GM18498 (cell line): ENCODE results near the gene ACSL1.
A peak's percentile ranks its signal among the peaks of the same experiment; 100 is the strongest.
"Not testable (repeated sequence)": the region's sequence is repeated elsewhere in the genome, so short reads cannot be mapped to it uniquely, and the experiment has no call there.

ENCODE experiments used
- ATAC-seq: cut with Tn5 transposase; IDR thresholded peaks from one replicate; pipeline ENCODE4 v1.9.1; 2021; ENCODE audit warnings: mild to moderate bottlenecking, moderate library complexity; ENCODE audit not compliant: unreplicated experiment

Gene ACSL1

DNA sequence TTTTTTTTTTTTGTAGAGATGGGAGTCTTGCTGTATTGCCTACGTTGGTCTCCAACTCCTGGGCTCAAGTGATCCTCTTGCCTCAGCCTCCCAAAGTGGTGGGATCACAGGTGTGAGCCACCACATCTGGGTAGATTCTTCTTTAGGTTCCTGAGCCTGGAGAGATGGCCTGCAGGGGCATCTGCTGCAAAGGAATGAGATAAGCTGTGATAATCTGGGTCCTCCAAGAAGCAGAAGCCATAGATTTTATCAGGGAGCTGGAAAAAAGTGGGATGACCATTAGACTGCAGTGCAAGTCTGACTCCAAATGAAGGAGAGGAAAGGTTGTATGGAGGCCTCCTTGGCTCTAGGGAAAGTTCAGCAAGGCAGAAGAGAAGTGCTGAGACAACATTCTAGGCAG is 19.0 kb upstream of the ACSL1 start:
- ATAC-seq = no peak

DNA sequence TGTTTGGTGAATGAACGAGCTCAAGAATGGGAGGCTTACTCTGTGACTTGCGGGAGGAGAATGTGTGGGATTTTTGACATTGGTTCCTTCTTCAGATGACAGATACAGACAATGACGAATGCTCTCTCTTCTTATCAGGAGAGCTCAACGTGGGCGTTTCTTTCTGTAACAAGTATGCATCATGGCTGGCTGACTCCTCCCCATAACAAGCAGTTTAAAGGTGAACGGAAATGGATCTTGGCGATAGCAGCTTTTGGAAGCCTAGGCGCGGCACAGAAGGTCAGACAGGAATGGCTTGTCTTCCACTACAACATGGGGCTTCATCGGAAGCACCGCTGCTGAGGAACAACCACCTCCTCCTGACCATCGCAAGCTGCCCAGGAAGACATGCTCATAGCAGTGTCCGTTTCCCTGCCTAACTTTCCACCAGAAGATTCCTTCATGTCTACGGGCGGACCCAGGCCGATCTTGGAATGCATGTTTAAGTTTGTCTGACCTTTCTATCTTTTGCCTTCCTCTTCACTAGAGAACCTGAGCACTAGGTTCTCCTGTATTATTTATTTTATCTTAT is 18.3 kb upstream of the ACSL1 start:
- no peak for ATAC-seq

DNA sequence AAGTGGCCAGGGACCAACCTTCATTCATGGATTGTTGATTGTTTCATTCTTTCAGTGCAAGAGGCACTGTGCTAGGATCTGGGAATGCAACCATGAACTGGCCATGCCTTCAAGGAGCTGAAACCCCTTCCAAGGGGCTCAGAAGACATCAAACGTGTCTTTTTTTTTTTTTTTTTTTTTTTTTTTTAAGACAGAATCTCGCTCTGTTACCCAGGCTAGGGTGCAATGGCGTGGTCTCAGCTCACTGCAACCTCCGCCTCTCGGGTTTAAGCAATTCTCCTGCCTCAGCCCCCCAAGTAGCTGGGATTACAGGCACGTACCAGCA is 13.3 kb upstream of the ACSL1 start:
- not testable (repeated sequence) for ATAC-seq

- ATAC-seq = no peak
These were observed 12.7 kb upstream of the ACSL1 start for GRCh38 chr4:184838249-184839074.

GRCh38 chr4:184836613-184837012 is 10.8 kb upstream of the ACSL1 start:
- ATAC-seq = no peak

DNA sequence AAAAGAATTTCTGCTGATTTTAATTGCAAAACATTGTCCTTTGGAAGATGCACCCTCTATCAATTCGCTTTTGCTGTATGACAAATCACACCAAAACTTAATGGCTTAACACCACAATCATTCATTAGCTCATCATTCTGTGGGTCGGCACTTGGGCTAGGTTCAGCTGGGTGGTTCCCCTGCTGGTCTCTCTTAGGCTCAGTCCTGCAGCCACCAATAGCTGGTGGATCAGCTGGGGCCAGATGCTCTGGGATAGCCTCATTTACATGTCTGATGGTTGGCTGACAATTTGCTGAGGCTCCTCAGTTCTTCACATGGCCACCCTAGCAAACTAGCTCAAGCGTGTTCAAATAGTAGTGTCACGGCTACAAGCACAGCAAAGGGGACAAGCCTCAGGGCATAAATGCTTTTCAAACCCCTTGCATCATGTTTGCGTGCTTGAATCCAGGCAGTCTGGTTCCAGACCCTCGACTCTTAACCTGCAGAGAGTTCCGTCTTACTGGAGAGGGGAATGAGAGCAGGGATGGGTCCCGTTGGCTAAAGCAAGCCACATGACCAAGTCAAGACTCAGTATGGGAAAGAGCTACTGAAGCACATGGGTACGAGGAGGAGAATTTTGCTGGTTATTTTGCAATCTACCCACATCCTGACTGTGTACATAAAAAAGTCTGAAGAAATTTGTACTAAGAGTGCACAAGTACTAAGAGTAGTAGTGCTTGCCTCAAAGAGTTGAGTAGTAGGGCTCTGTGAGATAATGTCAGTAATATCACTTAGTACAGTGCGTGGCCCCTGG is 7.5 kb upstream of the ACSL1 start:
- ATAC-seq = no peak

GRCh38 chr4:184831153-184831552 is 5.4 kb upstream of the ACSL1 start:
- ATAC-seq = no peak

DNA sequence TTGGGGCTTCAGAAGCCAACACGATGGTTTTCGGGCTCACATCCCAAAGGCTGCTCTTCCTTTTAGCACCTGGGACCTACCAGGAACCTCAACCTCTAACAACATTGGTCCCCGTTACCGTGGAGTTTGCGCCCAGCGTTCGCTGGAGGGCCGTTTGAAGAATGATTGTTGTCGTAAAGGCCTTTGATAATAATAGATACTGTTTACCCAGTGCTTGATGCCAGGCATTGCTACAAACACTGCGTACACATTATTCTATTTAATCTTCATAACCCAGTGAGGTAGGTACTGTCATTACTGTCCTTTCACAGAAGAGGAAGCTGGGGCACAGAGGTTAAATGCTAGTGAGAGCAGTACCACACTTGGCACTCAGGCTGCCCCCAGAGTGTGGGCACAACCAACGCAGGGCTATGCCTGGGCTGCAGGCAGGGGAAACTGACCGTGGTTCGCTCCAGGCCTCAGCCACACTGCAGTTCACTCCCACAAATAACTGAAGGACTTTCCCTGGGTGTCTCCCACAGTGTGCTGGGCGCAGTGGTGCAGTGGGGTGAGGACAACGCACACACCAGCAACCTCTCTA is 1.0 kb upstream of the ACSL1 start:
- ATAC-seq = peak; percentile 7

DNA sequence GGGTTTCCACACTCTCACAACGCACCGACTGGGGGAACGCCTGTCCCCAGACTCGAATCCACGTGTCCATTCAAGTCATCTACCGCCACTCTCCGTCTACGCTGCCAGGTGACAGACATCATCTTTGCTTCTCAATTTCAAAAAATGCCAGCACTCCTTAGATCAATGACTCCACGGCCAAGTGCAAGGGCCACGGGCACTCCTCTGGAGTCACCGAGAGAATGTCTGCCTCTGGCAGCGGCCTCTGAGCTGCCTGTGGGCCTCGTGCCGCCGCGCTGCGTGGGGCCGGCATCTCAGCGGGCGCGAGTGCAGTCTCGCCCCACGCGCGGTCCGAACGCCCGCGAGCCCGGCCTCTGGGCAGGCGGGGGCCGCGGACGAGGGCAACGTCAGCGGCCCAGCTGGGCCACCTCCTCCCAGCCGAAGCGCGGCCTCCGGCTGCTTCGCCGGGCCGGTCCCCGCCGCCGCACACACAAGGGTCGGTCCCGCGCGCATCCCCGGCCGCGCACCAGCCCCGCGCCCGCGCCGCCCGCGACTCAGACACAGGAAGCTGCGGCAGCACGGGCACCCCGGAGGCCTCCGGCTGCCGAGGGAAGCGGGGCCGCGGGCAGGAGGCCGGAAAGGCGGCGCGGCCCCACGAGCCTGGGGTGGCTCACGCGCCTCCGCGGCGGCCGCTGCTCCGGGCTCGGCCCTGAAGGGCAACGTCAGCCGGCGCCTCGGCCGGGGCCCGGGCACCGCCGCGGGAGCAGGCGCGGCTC is 450 bp downstream of the ACSL1 start:
- peak; percentile 44 for ATAC-seq

GRCh38 chr4:184824776-184825084 is 1.0 kb downstream of the ACSL1 start:
- no peak for ATAC-seq

DNA sequence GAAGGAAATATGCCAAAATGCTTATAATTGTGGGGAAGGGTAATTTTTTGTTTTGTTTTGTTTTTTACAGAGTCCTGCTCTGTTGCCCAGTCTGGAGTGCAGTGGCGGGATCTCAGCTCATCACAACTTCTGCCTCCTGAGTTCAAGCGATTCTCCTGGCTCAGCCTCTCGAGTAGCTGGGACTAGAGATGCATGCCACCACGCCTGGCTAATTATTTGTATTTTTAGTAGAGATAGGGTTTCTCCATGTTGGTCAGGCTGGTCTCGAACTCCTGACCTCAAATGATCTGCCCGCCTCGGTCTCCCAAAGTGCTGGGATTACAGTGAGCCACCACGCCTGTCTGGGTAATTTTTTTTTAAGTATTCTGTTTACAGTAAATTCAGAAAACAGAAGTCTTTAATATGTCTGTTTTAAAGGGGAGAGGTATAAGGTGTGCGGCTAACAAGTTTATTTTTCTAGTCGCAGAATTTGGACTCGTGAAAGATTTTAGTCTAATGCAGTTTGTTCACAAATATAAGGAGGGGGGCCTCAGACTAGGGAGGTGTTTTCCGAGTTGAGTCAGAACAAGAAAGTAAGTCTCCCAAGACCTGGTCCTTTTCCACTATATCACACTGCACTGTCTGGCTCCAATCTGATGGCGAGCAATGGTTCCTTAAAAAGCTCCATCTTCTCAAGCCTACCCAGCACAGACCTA is 1.5 kb downstream of the ACSL1 start:
- ATAC-seq = no peak

GRCh38 chr4:184823014-184823413 is 2.8 kb downstream of the ACSL1 start:
- ATAC-seq = no peak

DNA sequence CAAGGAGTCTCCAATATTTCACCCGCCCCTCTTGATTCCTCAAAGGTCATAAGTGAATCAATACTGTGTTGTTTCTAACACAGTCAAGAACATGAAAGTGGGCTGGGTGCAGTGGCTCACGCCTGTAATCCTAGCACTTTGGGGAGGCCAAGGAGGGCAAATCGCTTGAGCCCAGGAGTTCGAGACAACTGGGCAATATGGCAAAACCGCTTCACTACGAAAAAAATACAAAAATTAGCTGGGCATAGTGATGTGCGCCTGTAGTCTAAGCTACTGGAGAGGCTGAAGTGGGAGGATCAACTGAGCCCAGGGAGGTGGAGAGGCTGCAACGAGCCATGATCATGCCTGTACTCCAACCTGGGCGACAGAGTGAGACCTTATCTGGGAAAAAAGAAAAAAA is 3.4 kb downstream of the ACSL1 start:
- ATAC-seq = no peak

DNA sequence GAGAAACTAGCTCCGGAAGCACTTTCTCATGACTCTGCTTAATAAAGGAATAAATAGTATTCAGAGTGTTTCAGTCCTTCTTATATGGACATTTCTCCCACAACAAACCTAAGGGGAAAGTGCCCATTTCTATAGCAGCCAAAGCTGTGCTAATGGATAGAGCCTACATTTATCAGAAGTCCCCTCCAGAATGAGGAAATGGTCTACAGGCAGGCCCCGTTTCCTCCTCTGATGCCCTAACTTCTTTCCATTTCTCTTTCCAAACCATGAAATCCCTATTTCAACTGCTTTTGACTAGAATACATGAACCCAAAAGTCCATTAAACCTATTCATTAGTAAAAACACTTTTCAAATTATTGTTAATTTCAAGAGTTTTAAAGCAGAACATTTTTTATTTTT is 4.5 kb downstream of the ACSL1 start:
- no peak for ATAC-seq

DNA sequence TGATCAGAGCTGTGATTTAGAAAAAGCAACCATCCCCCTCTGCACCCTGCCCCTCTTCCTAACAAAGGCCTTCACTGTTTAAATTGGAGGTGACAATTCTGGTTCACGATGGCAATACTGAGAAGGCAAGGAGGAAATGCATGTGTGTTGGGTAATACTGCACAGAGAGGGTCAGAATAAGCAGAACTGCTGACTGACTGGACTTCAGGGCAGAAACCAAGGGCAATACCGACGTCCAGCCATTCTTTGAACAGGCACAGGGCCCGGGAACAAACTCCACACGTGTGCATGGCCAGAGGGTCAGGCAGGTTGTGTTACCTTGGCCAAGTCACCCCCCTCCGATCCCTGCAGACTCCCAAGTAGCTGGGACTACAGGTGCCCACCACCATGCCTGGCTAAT is 6.0 kb downstream of the ACSL1 start:
- ATAC-seq = no peak

GRCh38 chr4:184818216-184818564 is 7.6 kb downstream of the ACSL1 start:
- ATAC-seq = peak; percentile 47

- no peak for ATAC-seq
These were observed 8.1 kb downstream of the ACSL1 start for GRCh38 chr4:184817494-184818215.

- no peak for ATAC-seq
These were observed 8.8 kb downstream of the ACSL1 start for GRCh38 chr4:184816962-184817361.

GRCh38 chr4:184815046-184815877 is 10.5 kb downstream of the ACSL1 start:
- peak; percentile 78 for ATAC-seq
